SK-N-SH treated with all-trans-retinoic acid at 6 μM for 48 hours (cell line): Measurements from ENCODE around the gene RAP1A.

ENCODE experiments used
- ATAC-seq: fragments of 200-7000 bp; cut with Tn5 transposase; 3 replicates; pipeline ENCODE4 v1.9.1; 2020; ENCODE audit warnings: mild to moderate bottlenecking, moderate library complexity
- ARNTL ChIP-seq: fragments of 450-650 bp; formaldehyde crosslinking; IDR thresholded peaks from 2 replicates; pipeline ENCODE4 v1.5.0; 2020; ENCODE audit warnings: low read depth, mild to moderate bottlenecking, moderate library complexity, borderline replicate concordance
- BACH2 ChIP-seq: fragments of 250-450 bp; sonication (Bioruptor Pico); IDR thresholded peaks from 2 replicates; pipeline ENCODE4 v1.9.0; 2021; ENCODE audit warnings: mild to moderate bottlenecking, borderline replicate concordance
- CREB5 ChIP-seq: fragments of 250-450 bp; sonication (Bioruptor Pico); IDR thresholded peaks from 2 replicates; pipeline ENCODE4 v1.5.1; 2020; ENCODE audit warnings: low read depth, mild to moderate bottlenecking, moderate library complexity
- CSDC2 ChIP-seq: fragments of 250-450 bp; sonication (Bioruptor Pico); IDR thresholded peaks from 2 replicates; pipeline ENCODE4 v1.5.0; 2020; ENCODE audit warnings: mild to moderate bottlenecking, moderate library complexity
- ESRRG ChIP-seq: fragments of 250-450 bp; sonication (Bioruptor Pico); IDR thresholded peaks from 2 replicates; pipeline ENCODE4 v1.6.1; 2021; ENCODE audit warnings: mild to moderate bottlenecking
- GLIS3 ChIP-seq: fragments of 250-450 bp; sonication (Bioruptor Pico); IDR thresholded peaks from 2 replicates; pipeline ENCODE4 v1.5.0; 2020; ENCODE audit warnings: mild to moderate bottlenecking, moderate library complexity
- ISL1 ChIP-seq: fragments of 250-450 bp; sonication (Bioruptor Pico); IDR thresholded peaks from 2 replicates; pipeline ENCODE4 v2.1.2; 2022; ENCODE audit warnings: mild to moderate bottlenecking, moderate library complexity
- OSR1 ChIP-seq: fragments of 250-450 bp; sonication (Bioruptor Pico); IDR thresholded peaks from 2 replicates; pipeline ENCODE4 v1.8.0; 2022; ENCODE audit warnings: moderate library complexity, mild to moderate bottlenecking, inconsistent platforms
- PATZ1 ChIP-seq: fragments of 250-450 bp; sonication (Bioruptor Pico); IDR thresholded peaks from 2 replicates; pipeline ENCODE4 v1.8.0; 2020; ENCODE audit warnings: mild to moderate bottlenecking, moderate library complexity, borderline replicate concordance
- POU6F1 ChIP-seq: fragments of 250-450 bp; sonication (Bioruptor Pico); IDR thresholded peaks from 2 replicates; pipeline ENCODE4 v1.8.0; 2021; ENCODE audit warnings: low read depth, mild to moderate bottlenecking, moderate library complexity, borderline replicate concordance
- PPARA ChIP-seq: fragments of 250-450 bp; sonication (Bioruptor Pico); IDR thresholded peaks from 2 replicates; pipeline ENCODE4 v1.5.0; 2020; ENCODE audit warnings: mild to moderate bottlenecking, borderline replicate concordance
- SNAI2 ChIP-seq: fragments of 250-450 bp; sonication (Bioruptor Pico); IDR thresholded peaks from 2 replicates; pipeline ENCODE4 v1.5.0; 2020; ENCODE audit warnings: mild to moderate bottlenecking, moderate library complexity
- TCF4 ChIP-seq: fragments of 250-450 bp; sonication (Bioruptor Pico); IDR thresholded peaks from 2 replicates; pipeline ENCODE4 v1.8.0; 2021; ENCODE audit warnings: mild to moderate bottlenecking, moderate library complexity, borderline replicate concordance
- TOX ChIP-seq: fragments of 250-450 bp; sonication (Bioruptor Pico); IDR thresholded peaks from 2 replicates; pipeline ENCODE4 v1.8.0; 2021; ENCODE audit warnings: mild to moderate bottlenecking, moderate library complexity, borderline replicate concordance
- TSHZ2 ChIP-seq: fragments of 250-450 bp; sonication (Bioruptor Pico); IDR thresholded peaks from 2 replicates; pipeline ENCODE4 v1.5.0; 2020; ENCODE audit warnings: mild to moderate bottlenecking, moderate library complexity
- ZC3H10 ChIP-seq: fragments of 250-450 bp; sonication (Bioruptor Pico); IDR thresholded peaks from 2 replicates; pipeline ENCODE4 v1.5.1; 2021; ENCODE audit warnings: mild to moderate bottlenecking, moderate library complexity
- ZFP3 ChIP-seq: fragments of 250-450 bp; sonication (Bioruptor Pico); IDR thresholded peaks from 2 replicates; pipeline ENCODE4 v1.5.0; 2020; ENCODE audit warnings: mild to moderate bottlenecking, moderate library complexity
- ZFP30 ChIP-seq: fragments of 450-650 bp; formaldehyde crosslinking; IDR thresholded peaks from 2 replicates; pipeline ENCODE4 v1.5.0; 2022; ENCODE audit warnings: mild to moderate bottlenecking, moderate library complexity
- ZNF565 ChIP-seq: fragments of 450-650 bp; formaldehyde crosslinking; conservative IDR thresholded peaks from 2 replicates; pipeline ENCODE4 v1.5.0; 2020; ENCODE audit warnings: low read depth, mild to moderate bottlenecking, moderate library complexity
- ZNF70 ChIP-seq: fragments of 450-650 bp; formaldehyde crosslinking; IDR thresholded peaks from 2 replicates; pipeline ENCODE4 v1.5.0; 2020; ENCODE audit warnings: mild to moderate bottlenecking, moderate library complexity
- ZNF8 ChIP-seq: fragments of 450-650 bp; formaldehyde crosslinking; IDR thresholded peaks from 2 replicates; pipeline ENCODE4 v1.5.0; 2020; ENCODE audit warnings: mild to moderate bottlenecking, moderate library complexity

RAP1A gene

GRCh38 chr1:111706921-111707320, 87.3 kb downstream of the RAP1A start:
- ATAC-seq = no peak
- TF ChIP-seq OSR1 (no peak), TCF4 (CRISPR knock-in tag) (no peak), PPARA (CRISPR knock-in tag) (no peak), SNAI2 (CRISPR knock-in tag) (no peak), ZNF70 (CRISPR knock-in tag) (no peak), GLIS3 (CRISPR knock-in tag) (no peak), ARNTL (no peak), ESRRG (CRISPR knock-in tag) (no peak), TOX (CRISPR knock-in tag) (no peak), TSHZ2 (CRISPR knock-in tag) (no peak), ISL1 (CRISPR knock-in tag) (no peak), ZFP3 (CRISPR knock-in tag) (no peak), ZFP30 (CRISPR knock-in tag) (no peak), ZNF565 (CRISPR knock-in tag) (no peak), PATZ1 (CRISPR knock-in tag) (no peak), CREB5 (no peak), BACH2 (CRISPR knock-in tag) (no peak)

- ATAC-seq = no peak
- TF ChIP-seq POU6F1 (CRISPR knock-in tag) (no peak), CSDC2 (CRISPR knock-in tag) (no peak), ZNF565 (CRISPR knock-in tag) (no peak), OSR1 (no peak)
These were observed 88.3 kb downstream of the RAP1A start for GRCh38 chr1:111707906-111708305.

GRCh38 chr1:111709986-111710385, 90.4 kb downstream of the RAP1A start:
- TF ChIP-seq SNAI2 (CRISPR knock-in tag) = no peak
- no peak for TF ChIP-seq ZFP30 (CRISPR knock-in tag)
- TF ChIP-seq GLIS3 (CRISPR knock-in tag) = no peak
- no peak for TF ChIP-seq PATZ1 (CRISPR knock-in tag)
- TF ChIP-seq BACH2 (CRISPR knock-in tag) = no peak
- no peak for TF ChIP-seq OSR1
- no peak for TF ChIP-seq ISL1 (CRISPR knock-in tag)
- TF ChIP-seq CSDC2 (CRISPR knock-in tag) = no peak
- no peak for TF ChIP-seq TOX (CRISPR knock-in tag)
- no peak for TF ChIP-seq ZNF8 (CRISPR knock-in tag)
- TF ChIP-seq ESRRG (CRISPR knock-in tag) = no peak
- no peak for TF ChIP-seq TCF4 (CRISPR knock-in tag)
- no peak for TF ChIP-seq ARNTL
- no peak for TF ChIP-seq TSHZ2 (CRISPR knock-in tag)
- no peak for TF ChIP-seq PPARA (CRISPR knock-in tag)
- no peak for TF ChIP-seq POU6F1 (CRISPR knock-in tag)
- no peak for TF ChIP-seq ZC3H10 (CRISPR knock-in tag)
- TF ChIP-seq ZNF565 (CRISPR knock-in tag) = no peak
- no peak for TF ChIP-seq ZFP3 (CRISPR knock-in tag)
- TF ChIP-seq, all 23 proteins: peak for 0
- no peak for ATAC-seq
